NB4 (cell line): ENCODE results near the gene TOMT.

Experiments
- DNase-seq: peaks from one replicate; pipeline ENCODE4 v3.0.0; 2010; ENCODE audit warnings: low read depth
- H3K4me3 ChIP-seq: one replicate; pipeline ENCODE4 v1.5.1; 2011; ENCODE audit warnings: mild to moderate bottlenecking, low read depth, low read length, moderate library complexity
- CTCF ChIP-seq: IDR thresholded peaks from one replicate; pipeline ENCODE4 v1.5.1; 2012; ENCODE audit warnings: low read depth, low read length
- MAX ChIP-seq: IDR thresholded peaks from 2 replicates; pipeline ENCODE4 v1.6.1; 2011; ENCODE audit warnings: low read depth, low read length
- MYC ChIP-seq: IDR thresholded peaks from 2 replicates; pipeline ENCODE4 v1.6.1; 2011; ENCODE audit warnings: low read depth, low read length
- POLR2A ChIP-seq: IDR thresholded peaks from 2 replicates; pipeline ENCODE4 v1.6.1; 2011; ENCODE audit warnings: mild to moderate bottlenecking; ENCODE audit not compliant: insufficient read length; ENCODE audit errors: extremely low read depth

The TOMT gene

GRCh38 chr11:72091292-72091691, 14.4 kb upstream of the TOMT start:
- no peak overlapping the region for H3K4me3 ChIP-seq
- TF ChIP-seq POLR2A, result no peak
- no peak for TF ChIP-seq MYC
- TF ChIP-seq CTCF, result peak; percentile 92
- peak; percentile 80 for DNase-seq

- DNase-seq, result no peak
- H3K4me3 ChIP-seq, result no peak overlapping the region
- TF ChIP-seq CTCF, result no peak
- no peak for TF ChIP-seq POLR2A
- no peak for TF ChIP-seq MYC
- TF ChIP-seq MAX, result no peak
Observed at GRCh38 chr11:72098741-72099140, 7.0 kb upstream of the TOMT start.

GRCh38 chr11:72100009-72100408, 5.7 kb upstream of the TOMT start:
- H3K4me3 ChIP-seq, result peak overlapping the region; percentile 90
- no peak for DNase-seq
- TF ChIP-seq MYC, result no peak
- TF ChIP-seq CTCF, result no peak
- no peak for TF ChIP-seq MAX
- no peak for TF ChIP-seq POLR2A

GRCh38 chr11:72100462-72100861, 5.3 kb upstream of the TOMT start:
- peak; percentile 96 for DNase-seq
- H3K4me3 ChIP-seq, result peak overlapping the region; percentile 90
- TF ChIP-seq MAX (no peak), MYC (no peak), CTCF (no peak), POLR2A (no peak)

GRCh38 chr11:72102162-72102561, 3.6 kb upstream of the TOMT start:
- H3K4me3 ChIP-seq, result peak overlapping the region; percentile 90
- DNase-seq, result no peak
- TF ChIP-seq CTCF, result no peak
- no peak for TF ChIP-seq MAX
- no peak for TF ChIP-seq MYC
- no peak for TF ChIP-seq POLR2A

GRCh38 chr11:72102631-72102945, 3.1 kb upstream of the TOMT start:
- DNase-seq, result no peak
- no peak for TF ChIP-seq CTCF
- TF ChIP-seq POLR2A, result no peak
- TF ChIP-seq MAX, result no peak
- TF ChIP-seq MYC, result peak; percentile 39; the same call in 1 of the 2 replicates

More at GRCh38 chr11:72102631-72102945, 3.1 kb upstream of the TOMT start:
- H3K4me3 ChIP-seq, result peak overlapping the region; percentile 90
